B cell (primary cell): Measurements from ENCODE around the gene MYO6.

Experiments used
- EZH2 ChIP-seq: IDR thresholded peaks from 2 replicates; pipeline ENCODE4 v1.6.1; 2012; ENCODE audit warnings: borderline replicate concordance, low read depth, mild to moderate bottlenecking, moderate library complexity, low read length; ENCODE audit not compliant: insufficient read depth, poor library complexity, severe bottlenecking
- TF ChIP-seq, protein P1 (sequence below): fragments of 200-600 bp; IDR thresholded peaks from one replicate; pipeline ENCODE4 v1.8.0; 2022; ENCODE audit warnings: antibody characterized with exemption, mild to moderate bottlenecking

GRCh38 chr6:75849329-75850025, 100.4 kb downstream of the MYO6 start:
- TF ChIP-seq, protein P1, sequence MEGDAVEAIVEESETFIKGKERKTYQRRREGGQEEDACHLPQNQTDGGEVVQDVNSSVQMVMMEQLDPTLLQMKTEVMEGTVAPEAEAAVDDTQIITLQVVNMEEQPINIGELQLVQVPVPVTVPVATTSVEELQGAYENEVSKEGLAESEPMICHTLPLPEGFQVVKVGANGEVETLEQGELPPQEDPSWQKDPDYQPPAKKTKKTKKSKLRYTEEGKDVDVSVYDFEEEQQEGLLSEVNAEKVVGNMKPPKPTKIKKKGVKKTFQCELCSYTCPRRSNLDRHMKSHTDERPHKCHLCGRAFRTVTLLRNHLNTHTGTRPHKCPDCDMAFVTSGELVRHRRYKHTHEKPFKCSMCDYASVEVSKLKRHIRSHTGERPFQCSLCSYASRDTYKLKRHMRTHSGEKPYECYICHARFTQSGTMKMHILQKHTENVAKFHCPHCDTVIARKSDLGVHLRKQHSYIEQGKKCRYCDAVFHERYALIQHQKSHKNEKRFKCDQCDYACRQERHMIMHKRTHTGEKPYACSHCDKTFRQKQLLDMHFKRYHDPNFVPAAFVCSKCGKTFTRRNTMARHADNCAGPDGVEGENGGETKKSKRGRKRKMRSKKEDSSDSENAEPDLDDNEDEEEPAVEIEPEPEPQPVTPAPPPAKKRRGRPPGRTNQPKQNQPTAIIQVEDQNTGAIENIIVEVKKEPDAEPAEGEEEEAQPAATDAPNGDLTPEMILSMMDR = no peak
- no peak for TF ChIP-seq EZH2
